ENCODE results near the gene WIPF3. TPM values are rescaled to one million over a fixed set of nuclear protein-coding genes. Genes with fewer than 3 reads are reported as not detected.

Gene WIPF3
- total RNA-seq, 4 donors from 2014 or later, result 3.7 to 6.8 (median 5.5) TPM

- TF ChIP-seq CTCF (IDR thresholded peaks at IDR 0.05), result no peak
- no peak for TF ChIP-seq POLR2A (IDR thresholded peaks at IDR 0.05)
- TF ChIP-seq POLR2AphosphoS5 (IDR thresholded peaks at IDR 0.05), result no peak
- Histone ChIP-seq H3K36me3 (peaks cover 0 to 13% of the 10 kb centered on the region in 2 donors), H3K27ac (no peak overlapping the region), H3K27me3 (no peaks in the 10 kb centered on the region), H3K9me3 (no peaks in the 10 kb centered on the region), H3K4me3 (no peak overlapping the region), H3K4me1 (peaks cover 0 to 11% (median 0%) of the 10 kb centered on the region in 3 donors)
- ATAC-seq, result no peak
- 73 to 86% methylated on average over 1 to 4 of the region's 4 CpGs for WGBS, 2 donors (ENCODE audit: low coverage in 1 of 2)
These were observed 85.5 kb downstream of the WIPF3 start for GRCh38 chr7:29891766-29892165.

DNA sequence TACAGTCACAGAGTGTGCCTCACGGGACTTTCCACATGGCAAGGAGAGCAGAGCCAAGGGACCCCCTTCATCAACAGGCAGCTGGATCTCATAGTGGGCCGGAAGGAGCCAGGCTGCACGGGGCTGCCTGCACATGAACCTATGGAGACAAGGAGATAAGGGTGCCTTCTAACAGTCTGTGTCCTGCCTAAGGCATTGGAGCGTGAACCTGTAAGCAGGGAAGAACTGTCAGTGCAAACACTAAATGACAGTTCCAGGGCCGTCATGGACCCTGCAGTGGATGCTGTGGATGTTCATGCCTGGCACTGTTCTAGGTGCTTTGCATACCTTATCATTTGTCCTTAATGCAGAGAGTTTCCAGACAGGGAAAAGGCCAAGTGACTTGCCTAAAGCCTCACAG lies 85.9 kb downstream of the WIPF3 start:
- TF ChIP-seq EP300 (IDR thresholded peaks at IDR 0.05) (no peak), POLR2AphosphoS5 (IDR thresholded peaks at IDR 0.05) (no peak), CTCF (IDR thresholded peaks at IDR 0.05) (no peak), POLR2A (IDR thresholded peaks at IDR 0.05) (no peak)
- no peaks in the 10 kb centered on the region for H3K27me3 ChIP-seq
- no peak overlapping the region for H3K4me3 ChIP-seq
- peaks cover 0 to 11% (median 0%) of the 10 kb centered on the region in 3 donors for H3K4me1 ChIP-seq
- no peak overlapping the region for H3K27ac ChIP-seq
- no peaks in the 10 kb centered on the region for H3K9me3 ChIP-seq
- WGBS, 2 donors (ENCODE audit: low coverage in 1 of 2), result 93 to 100% methylated on average over 1 to 2 of the region's 5 CpGs
- H3K36me3 ChIP-seq, result peaks cover 0 to 13% of the 10 kb centered on the region in 2 donors
- ATAC-seq, result no peak

DNA sequence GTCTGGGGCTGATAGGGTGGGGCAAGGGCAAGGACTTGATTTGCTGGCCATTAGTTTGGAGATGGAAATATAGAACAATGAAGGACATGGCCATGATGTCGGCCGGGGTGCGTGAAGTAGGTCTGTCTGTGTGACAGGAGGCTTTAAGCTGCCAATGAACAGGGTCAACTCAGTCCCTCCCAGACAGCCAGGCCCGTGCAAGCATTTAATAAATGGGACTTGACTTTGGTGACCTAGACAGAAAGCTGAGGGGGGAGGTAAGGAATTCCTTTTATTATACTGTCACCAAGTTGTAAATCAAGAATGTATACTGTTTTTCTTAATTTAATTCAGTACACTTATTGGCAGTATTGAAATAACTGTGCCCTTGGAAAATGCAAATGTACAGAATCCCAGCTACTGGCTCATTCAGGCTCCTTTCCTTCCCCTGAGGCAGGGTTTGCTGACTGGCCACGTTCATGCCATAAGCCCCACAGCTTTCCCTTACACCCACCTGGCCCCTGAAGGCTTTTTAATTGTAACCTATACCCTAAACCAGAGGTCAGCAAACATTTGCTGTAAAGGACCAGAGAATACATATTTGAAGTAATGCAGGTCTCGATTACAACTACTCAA lies 87.2 kb downstream of the WIPF3 start:
- ATAC-seq, result no peak
- peaks cover 0 to 13% of the 10 kb centered on the region in 2 donors for H3K36me3 ChIP-seq
- TF ChIP-seq POLR2A (IDR thresholded peaks at IDR 0.05) (no peak), CTCF (IDR thresholded peaks at IDR 0.05) (no peak), POLR2AphosphoS5 (IDR thresholded peaks at IDR 0.05) (no peak), EP300 (IDR thresholded peaks at IDR 0.05) (no peak)
- no peaks in the 10 kb centered on the region for H3K9me3 ChIP-seq
- H3K4me3 ChIP-seq, result no peak overlapping the region
- H3K4me1 ChIP-seq, result peaks cover 0 to 11% (median 0%) of the 10 kb centered on the region in 3 donors
- H3K27me3 ChIP-seq, result no peaks in the 10 kb centered on the region
- WGBS, 2 donors (ENCODE audit: low coverage in 1 of 2), result 84 to 92% methylated on average over 5 to 6 of the region's 6 CpGs
- H3K27ac ChIP-seq, result no peak overlapping the region

DNA sequence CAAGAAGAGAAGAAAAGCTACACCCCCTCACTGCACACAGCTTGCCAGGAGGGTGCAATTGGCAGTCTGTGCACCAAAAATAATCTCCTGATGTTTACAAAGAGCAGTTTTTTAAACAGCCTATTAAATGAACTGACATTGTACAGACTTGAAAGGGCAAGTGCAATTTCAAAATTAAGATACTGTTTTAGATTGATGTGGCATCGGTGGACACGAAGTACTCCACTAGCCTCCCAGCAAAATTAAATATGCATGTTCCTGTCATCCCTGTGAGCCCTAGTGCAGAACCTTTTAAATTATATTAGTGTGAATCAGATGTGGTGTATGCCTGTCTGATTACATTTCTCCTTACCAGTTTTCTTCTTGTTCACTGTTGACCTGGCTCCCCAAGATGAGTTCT lies 87.9 kb downstream of the WIPF3 start:
- no peaks in the 10 kb centered on the region for H3K9me3 ChIP-seq
- TF ChIP-seq POLR2AphosphoS5 (IDR thresholded peaks at IDR 0.05) (peak; percentile 83), CTCF (IDR thresholded peaks at IDR 0.05) (no peak)
- H3K27me3 ChIP-seq, result no peaks in the 10 kb centered on the region
- 29% methylated on average over 2 of the region's 2 CpGs; no CpG with 5 or more reads in 1 of the 2 donors for WGBS, 2 donors (ENCODE audit: low coverage in 1 of 2)
- no peak for ATAC-seq
- no peak overlapping the region for H3K4me3 ChIP-seq
- peaks cover 0 to 11% (median 0%) of the 10 kb centered on the region in 3 donors for H3K4me1 ChIP-seq
- H3K27ac ChIP-seq, result no peak overlapping the region
- H3K36me3 ChIP-seq, result peaks cover 0 to 6% of the 10 kb centered on the region in 2 donors

DNA sequence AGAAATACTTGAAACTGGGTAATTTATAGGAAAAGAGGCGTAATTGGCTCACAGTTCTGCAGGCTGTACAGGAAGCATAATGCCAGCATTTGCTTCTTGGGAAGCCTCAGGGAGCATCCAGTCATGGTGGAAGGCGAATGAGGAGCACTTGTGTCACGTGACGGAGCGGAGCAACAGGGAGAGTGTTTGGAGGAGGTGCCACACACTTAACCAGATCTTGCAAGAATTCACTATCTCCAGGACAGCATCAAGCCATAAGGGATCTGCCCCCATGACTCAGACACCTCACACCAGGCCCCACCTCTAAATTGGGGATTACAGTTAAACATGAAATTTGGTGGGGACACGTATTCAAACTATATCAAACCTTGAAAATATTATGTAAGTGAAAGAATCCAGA lies 89.3 kb downstream of the WIPF3 start:
- TF ChIP-seq POLR2A (IDR thresholded peaks at IDR 0.05), result no peak
- no peak for TF ChIP-seq POLR2AphosphoS5 (IDR thresholded peaks at IDR 0.05)
- no peak for TF ChIP-seq EP300 (IDR thresholded peaks at IDR 0.05)

More for the DNA sequence above, 89.3 kb downstream of the WIPF3 start:
- H3K9me3 ChIP-seq, result no peaks in the 10 kb centered on the region
- no peak for ATAC-seq
- no peaks in the 10 kb centered on the region for H3K27me3 ChIP-seq
- H3K27ac ChIP-seq, result no peak overlapping the region
- WGBS, 2 donors (ENCODE audit: low coverage in 1 of 2), result 58 to 82% methylated on average over 4 to 6 of the region's 6 CpGs
- no peaks in the 10 kb centered on the region for H3K36me3 ChIP-seq
- H3K4me3 ChIP-seq, result no peak overlapping the region
- H3K4me1 ChIP-seq, result peaks cover 0 to 13% (median 0%) of the 10 kb centered on the region in 3 donors

Data from gastroesophageal sphincter (tissue), 4 donors.